Measurements from ENCODE around the gene EXOSC2. TPM values are rescaled to one million over a fixed set of nuclear protein-coding genes. Genes with fewer than 3 reads are reported as not detected.

The EXOSC2 gene
- total and polyA plus RNA-seq, 2 experiments from 2014 or later = 37.6 to 77.7 TPM

DNA sequence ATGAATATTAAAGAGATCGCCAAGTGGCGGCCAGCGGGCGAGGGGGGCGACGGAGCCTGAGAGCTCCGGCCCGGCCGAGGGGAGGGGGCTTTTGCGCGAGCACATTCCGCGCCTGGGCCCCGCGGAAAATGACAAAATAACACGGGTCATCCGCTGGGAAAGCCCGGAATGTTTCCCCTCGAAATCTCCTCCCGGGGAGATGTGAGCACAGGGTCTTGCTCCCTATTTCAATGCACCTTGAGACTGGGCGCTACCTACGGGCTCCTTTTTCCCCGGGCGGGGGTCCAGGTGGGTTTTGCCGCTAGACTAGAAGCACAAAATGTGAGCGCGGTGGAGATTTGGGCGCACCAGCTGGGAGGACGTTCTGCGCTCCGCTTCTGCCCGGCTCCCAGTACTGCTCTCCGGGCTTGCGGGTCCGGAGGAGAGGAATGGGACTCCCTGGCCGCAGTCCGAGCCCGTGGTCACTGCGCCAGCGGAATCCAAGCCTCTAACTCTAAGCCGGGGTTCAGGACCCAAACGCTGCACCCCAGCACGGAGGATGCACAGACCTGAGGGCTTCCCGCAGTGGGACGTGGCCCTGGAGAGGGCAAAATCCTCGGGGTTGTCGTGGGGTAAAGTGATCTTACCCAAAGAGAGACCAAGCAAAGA lies 32.0 kb upstream of the EXOSC2 start:
- H3K4me2 ChIP-seq = peak overlapping the region; percentile 90
- H3K9me2 ChIP-seq (ENCODE audit: insufficient read depth) = no peaks in the 10 kb centered on the region
- ATAC-seq (no peak), DNase-seq (ENCODE audit: low spot score) (peak; percentile 59)
- Mint-ChIP-seq H3K27me3 (ENCODE audit: insufficient read depth, low read depth, poor library complexity) (peaks cover 97% of the 10 kb centered on the region), H3K4me1 (peaks cover 17% of the 10 kb centered on the region), H3K36me3 (ENCODE audit: low read depth) (peaks cover 6% of the 10 kb centered on the region; the same call in 2 of the 3 replicates), H3K27ac (no peak overlapping the region), H3K4me3 (peak overlapping the region; percentile 49), H3K9me3 (peaks cover 19% of the 10 kb centered on the region)
- no peak overlapping the region for H3K27ac ChIP-seq (ENCODE audit: low read depth)
- H3K4me3 ChIP-seq = peak overlapping the region; percentile 67
- peaks cover 100% of the 10 kb centered on the region for H3K27me3 ChIP-seq (ENCODE audit: insufficient read depth)
- no peaks in the 10 kb centered on the region for H3K79me2 ChIP-seq (replicated peaks; ENCODE audit: insufficient read depth)
- H3F3A ChIP-seq (replicated peaks; ENCODE audit: low read depth) = 0 out of 2 replicates have a peak, but pooled peaks cover 3% of the 10 kb centered on the region
- no peak for TF ChIP-seq CREB1 (CRISPR knock-in tag; IDR thresholded peaks at IDR 0.05; ENCODE audit: low read depth)
- TF ChIP-seq, protein P1, sequence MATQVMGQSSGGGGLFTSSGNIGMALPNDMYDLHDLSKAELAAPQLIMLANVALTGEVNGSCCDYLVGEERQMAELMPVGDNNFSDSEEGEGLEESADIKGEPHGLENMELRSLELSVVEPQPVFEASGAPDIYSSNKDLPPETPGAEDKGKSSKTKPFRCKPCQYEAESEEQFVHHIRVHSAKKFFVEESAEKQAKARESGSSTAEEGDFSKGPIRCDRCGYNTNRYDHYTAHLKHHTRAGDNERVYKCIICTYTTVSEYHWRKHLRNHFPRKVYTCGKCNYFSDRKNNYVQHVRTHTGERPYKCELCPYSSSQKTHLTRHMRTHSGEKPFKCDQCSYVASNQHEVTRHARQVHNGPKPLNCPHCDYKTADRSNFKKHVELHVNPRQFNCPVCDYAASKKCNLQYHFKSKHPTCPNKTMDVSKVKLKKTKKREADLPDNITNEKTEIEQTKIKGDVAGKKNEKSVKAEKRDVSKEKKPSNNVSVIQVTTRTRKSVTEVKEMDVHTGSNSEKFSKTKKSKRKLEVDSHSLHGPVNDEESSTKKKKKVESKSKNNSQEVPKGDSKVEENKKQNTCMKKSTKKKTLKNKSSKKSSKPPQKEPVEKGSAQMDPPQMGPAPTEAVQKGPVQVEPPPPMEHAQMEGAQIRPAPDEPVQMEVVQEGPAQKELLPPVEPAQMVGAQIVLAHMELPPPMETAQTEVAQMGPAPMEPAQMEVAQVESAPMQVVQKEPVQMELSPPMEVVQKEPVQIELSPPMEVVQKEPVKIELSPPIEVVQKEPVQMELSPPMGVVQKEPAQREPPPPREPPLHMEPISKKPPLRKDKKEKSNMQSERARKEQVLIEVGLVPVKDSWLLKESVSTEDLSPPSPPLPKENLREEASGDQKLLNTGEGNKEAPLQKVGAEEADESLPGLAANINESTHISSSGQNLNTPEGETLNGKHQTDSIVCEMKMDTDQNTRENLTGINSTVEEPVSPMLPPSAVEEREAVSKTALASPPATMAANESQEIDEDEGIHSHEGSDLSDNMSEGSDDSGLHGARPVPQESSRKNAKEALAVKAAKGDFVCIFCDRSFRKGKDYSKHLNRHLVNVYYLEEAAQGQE (IDR thresholded peaks at IDR 0.05; ENCODE audit: unreplicated experiment) = no peak
- TF ChIP-seq JUNB (IDR thresholded peaks at IDR 0.05; ENCODE audit: unreplicated experiment) = no peak
- TF ChIP-seq, protein P2, sequence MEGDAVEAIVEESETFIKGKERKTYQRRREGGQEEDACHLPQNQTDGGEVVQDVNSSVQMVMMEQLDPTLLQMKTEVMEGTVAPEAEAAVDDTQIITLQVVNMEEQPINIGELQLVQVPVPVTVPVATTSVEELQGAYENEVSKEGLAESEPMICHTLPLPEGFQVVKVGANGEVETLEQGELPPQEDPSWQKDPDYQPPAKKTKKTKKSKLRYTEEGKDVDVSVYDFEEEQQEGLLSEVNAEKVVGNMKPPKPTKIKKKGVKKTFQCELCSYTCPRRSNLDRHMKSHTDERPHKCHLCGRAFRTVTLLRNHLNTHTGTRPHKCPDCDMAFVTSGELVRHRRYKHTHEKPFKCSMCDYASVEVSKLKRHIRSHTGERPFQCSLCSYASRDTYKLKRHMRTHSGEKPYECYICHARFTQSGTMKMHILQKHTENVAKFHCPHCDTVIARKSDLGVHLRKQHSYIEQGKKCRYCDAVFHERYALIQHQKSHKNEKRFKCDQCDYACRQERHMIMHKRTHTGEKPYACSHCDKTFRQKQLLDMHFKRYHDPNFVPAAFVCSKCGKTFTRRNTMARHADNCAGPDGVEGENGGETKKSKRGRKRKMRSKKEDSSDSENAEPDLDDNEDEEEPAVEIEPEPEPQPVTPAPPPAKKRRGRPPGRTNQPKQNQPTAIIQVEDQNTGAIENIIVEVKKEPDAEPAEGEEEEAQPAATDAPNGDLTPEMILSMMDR (conservative IDR thresholded peaks at IDR 0.05; ENCODE audit: low read depth in 2 of 2) = no peak
- TF ChIP-seq, protein P3, sequence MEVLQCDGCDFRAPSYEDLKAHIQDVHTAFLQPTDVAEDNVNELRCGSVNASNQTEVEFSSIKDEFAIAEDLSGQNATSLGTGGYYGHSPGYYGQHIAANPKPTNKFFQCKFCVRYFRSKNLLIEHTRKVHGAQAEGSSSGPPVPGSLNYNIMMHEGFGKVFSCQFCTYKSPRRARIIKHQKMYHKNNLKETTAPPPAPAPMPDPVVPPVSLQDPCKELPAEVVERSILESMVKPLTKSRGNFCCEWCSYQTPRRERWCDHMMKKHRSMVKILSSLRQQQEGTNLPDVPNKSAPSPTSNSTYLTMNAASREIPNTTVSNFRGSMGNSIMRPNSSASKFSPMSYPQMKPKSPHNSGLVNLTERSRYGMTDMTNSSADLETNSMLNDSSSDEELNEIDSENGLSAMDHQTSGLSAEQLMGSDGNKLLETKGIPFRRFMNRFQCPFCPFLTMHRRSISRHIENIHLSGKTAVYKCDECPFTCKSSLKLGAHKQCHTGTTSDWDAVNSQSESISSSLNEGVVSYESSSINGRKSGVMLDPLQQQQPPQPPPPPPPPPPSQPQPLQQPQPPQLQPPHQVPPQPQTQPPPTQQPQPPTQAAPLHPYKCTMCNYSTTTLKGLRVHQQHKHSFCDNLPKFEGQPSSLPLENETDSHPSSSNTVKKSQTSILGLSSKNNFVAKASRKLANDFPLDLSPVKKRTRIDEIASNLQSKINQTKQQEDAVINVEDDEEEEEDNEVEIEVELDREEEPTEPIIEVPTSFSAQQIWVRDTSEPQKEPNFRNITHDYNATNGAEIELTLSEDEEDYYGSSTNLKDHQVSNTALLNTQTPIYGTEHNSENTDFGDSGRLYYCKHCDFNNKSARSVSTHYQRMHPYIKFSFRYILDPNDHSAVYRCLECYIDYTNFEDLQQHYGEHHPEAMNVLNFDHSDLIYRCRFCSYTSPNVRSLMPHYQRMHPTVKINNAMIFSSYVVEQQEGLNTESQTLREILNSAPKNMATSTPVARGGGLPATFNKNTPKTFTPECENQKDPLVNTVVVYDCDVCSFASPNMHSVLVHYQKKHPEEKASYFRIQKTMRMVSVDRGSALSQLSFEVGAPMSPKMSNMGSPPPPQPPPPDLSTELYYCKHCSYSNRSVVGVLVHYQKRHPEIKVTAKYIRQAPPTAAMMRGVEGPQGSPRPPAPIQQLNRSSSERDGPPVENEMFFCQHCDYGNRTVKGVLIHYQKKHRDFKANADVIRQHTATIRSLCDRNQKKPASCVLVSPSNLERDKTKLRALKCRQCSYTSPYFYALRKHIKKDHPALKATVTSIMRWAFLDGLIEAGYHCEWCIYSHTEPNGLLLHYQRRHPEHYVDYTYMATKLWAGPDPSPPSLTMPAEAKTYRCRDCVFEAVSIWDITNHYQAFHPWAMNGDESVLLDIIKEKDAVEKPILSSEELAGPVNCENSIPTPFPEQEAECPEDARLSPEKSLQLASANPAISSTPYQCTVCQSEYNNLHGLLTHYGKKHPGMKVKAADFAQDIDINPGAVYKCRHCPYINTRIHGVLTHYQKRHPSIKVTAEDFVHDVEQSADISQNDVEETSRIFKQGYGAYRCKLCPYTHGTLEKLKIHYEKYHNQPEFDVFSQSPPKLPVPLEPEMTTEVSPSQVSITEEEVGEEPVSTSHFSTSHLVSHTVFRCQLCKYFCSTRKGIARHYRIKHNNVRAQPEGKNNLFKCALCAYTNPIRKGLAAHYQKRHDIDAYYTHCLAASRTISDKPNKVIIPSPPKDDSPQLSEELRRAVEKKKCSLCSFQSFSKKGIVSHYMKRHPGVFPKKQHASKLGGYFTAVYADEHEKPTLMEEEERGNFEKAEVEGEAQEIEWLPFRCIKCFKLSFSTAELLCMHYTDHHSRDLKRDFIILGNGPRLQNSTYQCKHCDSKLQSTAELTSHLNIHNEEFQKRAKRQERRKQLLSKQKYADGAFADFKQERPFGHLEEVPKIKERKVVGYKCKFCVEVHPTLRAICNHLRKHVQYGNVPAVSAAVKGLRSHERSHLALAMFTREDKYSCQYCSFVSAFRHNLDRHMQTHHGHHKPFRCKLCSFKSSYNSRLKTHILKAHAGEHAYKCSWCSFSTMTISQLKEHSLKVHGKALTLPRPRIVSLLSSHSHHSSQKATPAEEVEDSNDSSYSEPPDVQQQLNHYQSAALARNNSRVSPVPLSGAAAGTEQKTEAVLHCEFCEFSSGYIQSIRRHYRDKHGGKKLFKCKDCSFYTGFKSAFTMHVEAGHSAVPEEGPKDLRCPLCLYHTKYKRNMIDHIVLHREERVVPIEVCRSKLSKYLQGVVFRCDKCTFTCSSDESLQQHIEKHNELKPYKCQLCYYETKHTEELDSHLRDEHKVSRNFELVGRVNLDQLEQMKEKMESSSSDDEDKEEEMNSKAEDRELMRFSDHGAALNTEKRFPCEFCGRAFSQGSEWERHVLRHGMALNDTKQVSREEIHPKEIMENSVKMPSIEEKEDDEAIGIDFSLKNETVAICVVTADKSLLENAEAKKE (CRISPR knock-in tag; IDR thresholded peaks at IDR 0.05) = no peak
- TF ChIP-seq STAT1 (IDR thresholded peaks at IDR 0.05; ENCODE audit: unreplicated experiment) = no peak
- no peak for TF ChIP-seq ZNF331 (CRISPR knock-in tag; IDR thresholded peaks at IDR 0.05; ENCODE audit: low read depth)
- TF ChIP-seq POLR2AphosphoS5 (IDR thresholded peaks at IDR 0.05; ENCODE audit: low read depth) = no peak
- TF ChIP-seq ZNF114 (CRISPR knock-in tag; IDR thresholded peaks at IDR 0.05) = no peak
- TF ChIP-seq, protein P4, sequence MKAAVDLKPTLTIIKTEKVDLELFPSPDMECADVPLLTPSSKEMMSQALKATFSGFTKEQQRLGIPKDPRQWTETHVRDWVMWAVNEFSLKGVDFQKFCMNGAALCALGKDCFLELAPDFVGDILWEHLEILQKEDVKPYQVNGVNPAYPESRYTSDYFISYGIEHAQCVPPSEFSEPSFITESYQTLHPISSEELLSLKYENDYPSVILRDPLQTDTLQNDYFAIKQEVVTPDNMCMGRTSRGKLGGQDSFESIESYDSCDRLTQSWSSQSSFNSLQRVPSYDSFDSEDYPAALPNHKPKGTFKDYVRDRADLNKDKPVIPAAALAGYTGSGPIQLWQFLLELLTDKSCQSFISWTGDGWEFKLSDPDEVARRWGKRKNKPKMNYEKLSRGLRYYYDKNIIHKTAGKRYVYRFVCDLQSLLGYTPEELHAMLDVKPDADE (IDR thresholded peaks at IDR 0.05) = no peak
- peak; percentile 83 for TF ChIP-seq EZH2phosphoT487 (IDR thresholded peaks at IDR 0.05; ENCODE audit: unreplicated experiment)
- TF ChIP-seq NANOG (IDR thresholded peaks at IDR 0.05; ENCODE audit: borderline replicate concordance) = no peak
- TF ChIP-seq EZH2 (IDR thresholded peaks at IDR 0.05; ENCODE audit: low read depth, unreplicated experiment) = peak; percentile 95
- no peaks in the 10 kb centered on the region for H3K36me3 ChIP-seq (ENCODE audit: insufficient read depth)
- peak overlapping the region; percentile 96 for H2AFZ ChIP-seq
- peaks cover 23% of the 10 kb centered on the region for H3K4me1 ChIP-seq (ENCODE audit: insufficient read depth)
- no peaks in the 10 kb centered on the region for H4K20me1 ChIP-seq (replicated peaks; ENCODE audit: insufficient read depth)

All from GM23338 (cell line).